Epidermal melanocyte (primary cell): ENCODE measurements around the gene PDIK1L.

Experiments
- DNase-seq: peaks from one replicate; pipeline ENCODE4 v3.0.0; 2011; ENCODE audit warnings: low spot score; ENCODE audit not compliant: insufficient read length

The PDIK1L gene

GRCh38 chr1:26153966-26154532 is 42.4 kb downstream of the PDIK1L start:
- DNase-seq: no peak

GRCh38 chr1:26154750-26155149 is 43.1 kb downstream of the PDIK1L start:
- no peak for DNase-seq

GRCh38 chr1:26155370-26156284 is 44.0 kb downstream of the PDIK1L start:
- no peak for DNase-seq

- DNase-seq: no peak
Observed at GRCh38 chr1:26156285-26157038, 44.8 kb downstream of the PDIK1L start.

- no peak for DNase-seq
Observed at GRCh38 chr1:26158271-26158907, 46.8 kb downstream of the PDIK1L start.

- no peak for DNase-seq
Observed at GRCh38 chr1:26158908-26159742, 47.5 kb downstream of the PDIK1L start, which contains the start of gene FAM110D. Gene FAM110D (plus strand): TSS chr1:26159079. CDS start chr1:26161292, 2,213 bp downstream.

GRCh38 chr1:26159743-26160039 is 48.1 kb downstream of the PDIK1L start:
- no peak for DNase-seq

- peak; percentile 12 for DNase-seq
Observed at GRCh38 chr1:26160527-26161414, 49.1 kb downstream of the PDIK1L start.

GRCh38 chr1:26161415-26162219 is 50.0 kb downstream of the PDIK1L start:
- DNase-seq: peak; percentile 42

- DNase-seq: peak; percentile 20
Observed at GRCh38 chr1:26162220-26162709, 50.6 kb downstream of the PDIK1L start.

GRCh38 chr1:26163684-26164035 is 52.0 kb downstream of the PDIK1L start:
- DNase-seq: peak; percentile 14

- DNase-seq: peak; percentile 49
Observed at GRCh38 chr1:26164036-26164860, 52.6 kb downstream of the PDIK1L start.

GRCh38 chr1:26164861-26165842 is 53.5 kb downstream of the PDIK1L start:
- DNase-seq: peak; percentile 5

- DNase-seq: peak; percentile 5
Observed at GRCh38 chr1:26166719-26167281, 55.2 kb downstream of the PDIK1L start.

GRCh38 chr1:26168410-26169197 is 57.0 kb downstream of the PDIK1L start, which contains the start of gene C1orf232:
Gene C1orf232 (minus strand): TSS chr1:26168963. CDS start chr1:26168499, 464 bp downstream.
- DNase-seq: peak; percentile 14
